Right forelimb (tissue), 1 donor: Measurements from ENCODE around the gene FAIM2.

Experiments
- DNase-seq: peaks from one replicate; pipeline ENCODE4 v3.0.0-alpha.2; 2018

The FAIM2 gene

GRCh38 chr12:49903700-49904423, at the start of gene FAIM2:
FAIM2 (minus strand) TSS chr12:49903900; CDS start chr12:49903792, 108 bp downstream.
- DNase-seq, result peak; percentile 76

- no peak for DNase-seq
These were observed 49.5 kb upstream of the FAIM2 start for GRCh38 chr12:49953151-49953550.

- no peak for DNase-seq
These were observed 48.8 kb upstream of the FAIM2 start for GRCh38 chr12:49952391-49953055.

GRCh38 chr12:49951411-49952240, 47.9 kb upstream of the FAIM2 start:
- peak; percentile 30 for DNase-seq

- no peak for DNase-seq
These were observed 46.9 kb upstream of the FAIM2 start, which contains the start of gene AQP2 for GRCh38 chr12:49950273-49951251. AQP2 (plus strand) TSS chr12:49950737; CDS start chr12:49950831, 94 bp downstream.

GRCh38 chr12:49949866-49950265, 46.2 kb upstream of the FAIM2 start:
- DNase-seq, result no peak

- no peak for DNase-seq
These were observed 45.5 kb upstream of the FAIM2 start for GRCh38 chr12:49948866-49949845.

GRCh38 chr12:49947593-49948226, 44.0 kb upstream of the FAIM2 start:
- no peak for DNase-seq

- DNase-seq, result no peak
These were observed 42.8 kb upstream of the FAIM2 start for GRCh38 chr12:49946497-49946896.

- no peak for DNase-seq
These were observed 42.4 kb upstream of the FAIM2 start for GRCh38 chr12:49946086-49946485.

- peak; percentile 87 for DNase-seq
These were observed 41.8 kb upstream of the FAIM2 start for GRCh38 chr12:49945394-49946080.

GRCh38 chr12:49944718-49945117, 41.0 kb upstream of the FAIM2 start:
- DNase-seq, result no peak

- no peak for DNase-seq
These were observed 40.3 kb upstream of the FAIM2 start for GRCh38 chr12:49944046-49944445.

- DNase-seq, result no peak
These were observed 39.9 kb upstream of the FAIM2 start for GRCh38 chr12:49943625-49943960.

GRCh38 chr12:49942921-49943624, 39.4 kb upstream of the FAIM2 start:
- DNase-seq, result no peak

GRCh38 chr12:49942512-49942893, 38.8 kb upstream of the FAIM2 start:
- no peak for DNase-seq

- no peak for DNase-seq
These were observed 38.1 kb upstream of the FAIM2 start for GRCh38 chr12:49941556-49942511.

- DNase-seq, result no peak
These were observed 36.0 kb upstream of the FAIM2 start for GRCh38 chr12:49939707-49940106.
